A673 (cell line): ENCODE data around the gene HK3. TPM values are rescaled to one million over a fixed set of nuclear protein-coding genes. Genes with fewer than 3 reads are reported as not detected.

Experiments
- BruUV-seq: library from RNA; stranded (reverse); fragments of 400-500 nt; replicated peaks from 2 replicates; lab custom pipeline; 2021; lab: Mats Ljungman, UMichigan
- CTCF ChIA-PET: fragments of 300-600 bp; sonication (Branson Sonifier 250); formaldehyde crosslinking; loops from one replicate; lab custom pipeline; 2022; ENCODE audit warnings: antibody characterized with exemption; lab: Charles Lee
- POLR2A ChIA-PET: fragments of 300-600 bp; sonication (Branson Sonifier 250); formaldehyde crosslinking; loops from one replicate; lab custom pipeline; 2022; ENCODE audit warnings: antibody characterized with exemption; ENCODE audit not compliant: low non-redundant PET; lab: Charles Lee
- DNase-seq: peaks from one replicate; pipeline ENCODE4 v3.0.0-alpha.2; 2015; ENCODE audit warnings: low spot score
- H3K27ac ChIP-seq: fragments of 200-600 bp; sonication (generic); 2 replicates; pipeline ENCODE4 v1.5.1; 2016; ENCODE audit warnings: mixed run types, low read depth, mild to moderate bottlenecking, mixed read lengths, antibody characterized with exemption, low read length; ENCODE audit not compliant: poor library complexity, severe bottlenecking
- H3K27me3 ChIP-seq: fragments of 200-600 bp; sonication (generic); replicated peaks from 2 replicates; pipeline ENCODE4 v1.6.1; 2017; ENCODE audit warnings: mixed run types, low read depth, mild to moderate bottlenecking, mixed read lengths, antibody characterized with exemption, low read length; ENCODE audit not compliant: insufficient read depth, poor library complexity
- H3K36me3 ChIP-seq: fragments of 200-600 bp; sonication (generic); 2 replicates; pipeline ENCODE4 v1.6.1; 2016; ENCODE audit warnings: mixed run types, mild to moderate bottlenecking, mixed read lengths, antibody characterized with exemption, low read length; ENCODE audit not compliant: insufficient read depth, poor library complexity, severe bottlenecking
- H3K4me1 ChIP-seq: fragments of 200-600 bp; sonication (generic); 2 replicates; pipeline ENCODE4 v1.6.1; 2017; ENCODE audit warnings: mixed run types, mild to moderate bottlenecking, mixed read lengths, antibody characterized with exemption, low read length; ENCODE audit not compliant: insufficient read depth, poor library complexity, severe bottlenecking
- H3K4me3 ChIP-seq: fragments of 200-600 bp; sonication (generic); 2 replicates; pipeline ENCODE4 v1.5.1; 2016; ENCODE audit warnings: low read depth, mixed run types, mild to moderate bottlenecking, mixed read lengths, low read length; ENCODE audit not compliant: poor library complexity, severe bottlenecking
- H3K9me3 ChIP-seq: fragments of 200-600 bp; sonication (generic); 2 replicates; pipeline ENCODE4 v1.6.1; 2016; ENCODE audit warnings: mixed run types, low read depth, mild to moderate bottlenecking, mixed read lengths, antibody characterized with exemption, low read length; ENCODE audit not compliant: poor library complexity, severe bottlenecking
- CTCF ChIP-seq: fragments of 300-800, 200-600 bp; sonication (generic); conservative IDR thresholded peaks from 2 replicates; pipeline ENCODE4 v1.5.1; 2017; ENCODE audit warnings: low read depth, mild to moderate bottlenecking, antibody characterized with exemption, low read length, moderate library complexity, mixed read lengths
- EZH2 ChIP-seq: fragments of 200-600 bp; sonication (generic); IDR thresholded peaks from 2 replicates; pipeline ENCODE4 v1.6.1; 2017; ENCODE audit warnings: borderline replicate concordance, low read depth, mild to moderate bottlenecking, mixed read lengths, antibody characterized with exemption, low read length; ENCODE audit not compliant: poor library complexity, severe bottlenecking
- intact Hi-C: fragments of 100-400 bp; cut with micrococcal nuclease; formaldehyde crosslinking; loops from one replicate; pipeline ENCODE4 v1.10.0; 2022; ENCODE audit not compliant: unreplicated experiment
- total RNA-seq: library from RNA; stranded (reverse); gene quantifications from 2 replicates; pipeline ENCODE4 v1.2.3, GENCODE V29; 2021

HK3 gene
- total RNA-seq, 1 experiment from 2014 or later: 0.84 TPM

- ChIA-PET CTCF (interaction anchor here (0.5 kb wide), 1 partner anchor 34 kb away, joined by 4 read pairs; no protein-coding TSS in a partner anchor), POLR2A (no interaction called here)
- intact Hi-C loops: no loop called here
- Histone ChIP-seq H3K4me3 (no peak overlapping the region), H3K27me3 (no peaks in the 10 kb centered on the region), H3K27ac (no peak overlapping the region), H3K9me3 (no peaks in the 10 kb centered on the region), H3K4me1 (no peaks in the 10 kb centered on the region), H3K36me3 (no peaks in the 10 kb centered on the region)
- BruUV-seq: no TSS peak
- peak; percentile 19 for DNase-seq
- no peak for TF ChIP-seq EZH2
- TF ChIP-seq CTCF: peak; percentile 38
These were observed 29.0 kb downstream of the HK3 start for GRCh38 chr5:176870110-176870591.

- POLR2A ChIA-PET: no interaction called here
- TF ChIP-seq CTCF: no peak
- no peak for TF ChIP-seq EZH2
These were observed 29.5 kb downstream of the HK3 start for GRCh38 chr5:176869501-176870109.

GRCh38 chr5:176868731-176869130 lies 30.4 kb downstream of the HK3 start:
- Histone ChIP-seq H3K27ac (no peak overlapping the region), H3K4me1 (no peaks in the 10 kb centered on the region), H3K9me3 (no peaks in the 10 kb centered on the region), H3K36me3 (no peaks in the 10 kb centered on the region), H3K27me3 (no peaks in the 10 kb centered on the region), H3K4me3 (no peak overlapping the region)
- POLR2A ChIA-PET: no interaction called here
- TF ChIP-seq CTCF (no peak), EZH2 (no peak)
- CTCF ChIA-PET: no interaction called here
- intact Hi-C loops: no loop called here
- no TSS peak for BruUV-seq
- DNase-seq: no peak

More at GRCh38 chr5:176869501-176870109, 29.5 kb downstream of the HK3 start:
- Histone ChIP-seq H3K9me3 (no peaks in the 10 kb centered on the region), H3K36me3 (no peaks in the 10 kb centered on the region), H3K4me1 (no peaks in the 10 kb centered on the region), H3K27me3 (no peaks in the 10 kb centered on the region), H3K27ac (no peak overlapping the region), H3K4me3 (no peak overlapping the region)
- no TSS peak for BruUV-seq
- intact Hi-C loops: no loop called here
- CTCF ChIA-PET: no interaction called here
- DNase-seq: no peak
